GM12864 (cell line): ENCODE measurements around the gene E2F4.
A peak's percentile ranks its signal among the peaks of the same experiment; 100 is the strongest.

Experiments
- DNase-seq: peaks from one replicate; pipeline ENCODE4 v3.0.0-alpha.2; 2011; ENCODE audit warnings: low read depth
- H3K4me3 ChIP-seq: 2 replicates; pipeline ENCODE4 v1.5.1; 2011; ENCODE audit warnings: mild to moderate bottlenecking, low read depth, low read length, control low read depth
- TF ChIP-seq, protein P1 (sequence below): IDR thresholded peaks from 2 replicates; pipeline ENCODE4 v1.5.1; 2011; ENCODE audit warnings: low read depth, mild to moderate bottlenecking, moderate library complexity, low read length, control low read depth, inconsistent platforms; ENCODE audit errors: missing control alignments

Gene E2F4

DNA sequence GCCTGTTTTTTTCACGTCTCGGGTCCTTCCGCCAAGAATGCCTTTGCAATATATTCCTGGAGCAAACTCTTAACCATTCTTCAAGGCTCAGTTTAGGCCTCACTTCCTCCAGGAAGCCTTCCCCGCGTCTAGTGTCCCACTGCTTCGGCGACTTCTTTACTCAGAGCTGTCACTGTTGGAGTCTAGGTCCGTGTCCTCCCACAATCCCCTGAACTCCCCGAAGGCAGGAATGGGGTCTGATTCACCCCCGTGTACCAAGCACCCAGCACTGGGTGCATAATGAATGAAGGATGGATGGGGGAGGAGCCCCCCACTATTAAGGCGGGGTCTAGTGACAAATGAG is 8.7 kb upstream of the E2F4 start:
- no peak for DNase-seq
- peak overlapping the region; percentile 84 for H3K4me3 ChIP-seq
- TF ChIP-seq, protein P1, sequence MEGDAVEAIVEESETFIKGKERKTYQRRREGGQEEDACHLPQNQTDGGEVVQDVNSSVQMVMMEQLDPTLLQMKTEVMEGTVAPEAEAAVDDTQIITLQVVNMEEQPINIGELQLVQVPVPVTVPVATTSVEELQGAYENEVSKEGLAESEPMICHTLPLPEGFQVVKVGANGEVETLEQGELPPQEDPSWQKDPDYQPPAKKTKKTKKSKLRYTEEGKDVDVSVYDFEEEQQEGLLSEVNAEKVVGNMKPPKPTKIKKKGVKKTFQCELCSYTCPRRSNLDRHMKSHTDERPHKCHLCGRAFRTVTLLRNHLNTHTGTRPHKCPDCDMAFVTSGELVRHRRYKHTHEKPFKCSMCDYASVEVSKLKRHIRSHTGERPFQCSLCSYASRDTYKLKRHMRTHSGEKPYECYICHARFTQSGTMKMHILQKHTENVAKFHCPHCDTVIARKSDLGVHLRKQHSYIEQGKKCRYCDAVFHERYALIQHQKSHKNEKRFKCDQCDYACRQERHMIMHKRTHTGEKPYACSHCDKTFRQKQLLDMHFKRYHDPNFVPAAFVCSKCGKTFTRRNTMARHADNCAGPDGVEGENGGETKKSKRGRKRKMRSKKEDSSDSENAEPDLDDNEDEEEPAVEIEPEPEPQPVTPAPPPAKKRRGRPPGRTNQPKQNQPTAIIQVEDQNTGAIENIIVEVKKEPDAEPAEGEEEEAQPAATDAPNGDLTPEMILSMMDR: no peak

DNA sequence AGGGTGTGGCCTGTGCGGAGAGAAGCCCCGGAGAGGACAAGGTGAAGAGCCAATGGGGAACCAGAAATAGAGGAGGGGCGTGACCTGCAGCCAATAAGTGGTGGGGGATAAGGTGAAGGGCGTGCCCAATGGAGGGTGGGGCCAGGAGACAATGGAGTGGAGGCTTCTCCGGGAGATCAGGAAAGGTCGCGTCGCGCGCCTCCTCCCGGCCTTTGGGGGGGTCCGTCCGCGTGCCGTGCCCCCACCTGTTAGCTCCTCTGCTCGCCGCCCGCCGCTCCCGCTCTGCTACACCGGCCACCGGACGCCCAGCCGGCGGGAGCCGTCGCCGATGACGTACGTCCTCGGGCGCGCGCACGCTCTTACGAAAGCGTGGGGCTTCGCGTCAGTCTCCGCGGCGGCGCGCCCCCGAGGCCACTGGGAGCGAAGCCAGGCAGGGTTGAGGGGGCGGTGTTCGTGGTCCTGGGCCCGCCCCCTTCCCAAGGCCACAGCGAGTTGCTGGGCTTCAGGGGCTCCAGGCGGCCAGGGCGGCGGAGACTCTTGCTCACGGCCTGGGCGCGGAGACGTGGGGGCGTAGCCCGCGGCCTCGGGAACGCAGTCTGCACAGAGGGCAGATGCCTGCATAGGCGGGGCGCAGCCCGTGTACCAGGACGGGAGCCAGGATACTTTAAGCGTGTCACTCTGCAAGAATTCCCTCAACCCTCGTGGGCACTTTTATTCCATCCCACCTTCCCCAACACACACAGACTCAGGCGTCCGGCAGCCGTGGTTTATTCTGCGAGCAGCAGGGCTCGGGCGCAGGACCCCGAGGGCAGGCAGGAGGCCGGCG is 8.1 kb upstream of the E2F4 start, which contains the start of gene MATCAP1:
MATCAP1 (minus strand) TSS at position 337 of the 826 bp plus-strand sequence. CDS start 3,353 bp downstream, outside the sequence.
- H3K4me3 ChIP-seq: peak within 1 kb of the TSS; percentile 84
- DNase-seq: peak; percentile 96
- TF ChIP-seq, protein P1: no peak

DNA sequence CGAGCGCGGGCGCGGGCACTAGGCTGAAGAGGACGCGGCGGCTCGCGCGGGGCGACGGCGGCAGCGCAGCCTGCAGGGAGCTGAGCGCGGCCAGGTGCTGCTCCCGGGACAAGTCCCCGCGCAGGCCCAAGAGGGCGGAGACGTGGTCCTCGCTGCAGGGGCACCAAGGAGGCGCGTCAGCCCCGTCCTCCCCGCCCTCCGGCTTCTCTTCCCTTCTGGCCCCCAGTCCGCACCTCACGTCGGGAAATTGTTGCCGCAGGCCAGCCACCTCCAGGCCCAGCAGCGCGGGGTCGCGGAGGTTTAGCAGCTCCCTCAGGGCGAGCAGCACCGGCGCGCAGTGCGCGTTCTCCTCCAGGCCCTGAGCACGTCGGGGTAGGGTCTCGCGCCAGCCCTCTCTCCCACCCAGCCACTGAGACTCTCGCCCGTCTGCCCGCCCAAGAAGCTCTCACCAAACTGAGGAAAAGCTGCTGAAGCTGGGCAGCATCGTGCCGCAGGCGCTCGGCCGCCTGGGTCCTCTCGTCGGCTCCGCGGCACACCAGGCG is 7.4 kb upstream of the E2F4 start:
- TF ChIP-seq, protein P1: no peak
- no peak for DNase-seq
- peak overlapping the region; percentile 84 for H3K4me3 ChIP-seq

DNA sequence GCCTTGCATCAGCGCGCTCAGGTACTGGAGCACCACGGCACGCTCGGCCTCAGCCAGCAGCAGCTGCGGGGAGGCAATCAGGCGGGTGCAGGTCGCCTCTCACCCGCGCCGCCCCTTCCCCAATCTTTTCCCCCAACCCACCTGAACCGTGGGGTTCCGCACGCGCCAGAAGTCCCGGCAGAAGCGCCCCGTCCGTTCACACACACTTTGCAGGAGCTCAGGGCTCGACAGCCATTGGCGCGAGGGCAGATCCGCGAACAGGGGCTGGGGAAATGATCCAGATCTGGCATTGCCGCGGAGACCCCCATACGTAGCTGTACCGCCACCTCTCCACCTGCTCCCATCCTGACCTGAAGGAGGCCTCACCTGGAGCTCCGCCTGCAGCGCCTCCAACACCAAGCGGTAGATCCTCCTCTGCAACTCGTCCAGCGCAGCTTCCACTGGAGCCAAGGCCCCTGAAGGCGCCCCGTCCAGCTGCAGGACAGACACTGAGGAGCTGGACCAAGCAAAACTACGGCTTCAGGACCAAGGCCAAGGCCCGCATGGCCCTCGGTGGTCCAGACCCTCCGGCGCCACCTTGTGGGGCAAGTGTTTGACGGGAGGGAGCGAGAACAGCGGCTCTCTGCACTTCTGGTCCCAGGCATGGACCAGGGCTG is 6.8 kb upstream of the E2F4 start:
- DNase-seq: no peak
- TF ChIP-seq, protein P1: peak; percentile 89
- no peak overlapping the region for H3K4me3 ChIP-seq

DNA sequence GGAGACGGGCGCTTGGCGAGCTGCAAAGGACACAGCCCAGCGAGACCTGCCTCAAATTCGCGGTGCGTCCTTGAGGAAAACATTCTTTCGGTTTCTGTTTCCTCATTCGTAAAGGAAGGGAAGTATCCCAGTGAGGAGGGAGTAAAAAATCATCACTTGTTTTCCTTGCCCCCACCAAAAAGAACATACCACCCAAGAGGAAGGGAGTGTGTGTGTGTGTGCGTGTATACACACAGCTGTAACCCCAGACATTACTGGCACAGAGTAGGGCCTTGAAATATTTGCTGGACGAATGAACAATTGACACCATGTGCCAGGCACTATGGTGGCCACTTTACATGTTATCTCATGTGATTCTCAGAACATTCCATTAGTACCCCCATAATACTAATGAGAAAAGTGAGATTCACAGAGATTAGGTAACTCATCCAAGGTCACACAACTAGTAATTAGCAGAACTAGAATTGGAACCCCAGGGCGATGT is 6.3 kb upstream of the E2F4 start:
- DNase-seq: no peak
- TF ChIP-seq, protein P1: no peak
- no peak overlapping the region for H3K4me3 ChIP-seq

DNA sequence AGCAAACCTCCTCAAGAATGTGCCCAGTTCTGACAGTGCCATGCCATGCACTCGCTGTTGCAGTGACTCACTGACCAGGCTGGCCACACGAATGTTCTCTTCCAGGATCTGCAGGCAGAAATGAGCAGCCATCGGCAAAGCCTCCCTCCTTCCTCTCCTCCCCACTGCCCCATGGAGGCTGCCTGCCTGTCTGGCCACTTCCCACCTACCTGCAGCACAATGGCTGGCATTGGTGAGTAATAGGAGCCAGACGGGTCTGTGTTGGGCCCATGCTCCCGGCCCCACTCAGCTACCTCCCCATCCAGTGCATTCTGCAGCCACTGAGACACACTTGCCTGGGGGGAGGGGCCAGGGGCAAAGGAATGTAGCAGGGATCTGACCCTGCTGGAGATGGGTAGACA is 5.4 kb upstream of the E2F4 start:
- H3K4me3 ChIP-seq: no peak overlapping the region
- no peak for DNase-seq
- TF ChIP-seq, protein P1: no peak
